K562 (cell line): ENCODE measurements around the gene N4BP2. TPM values are rescaled to one million over a fixed set of nuclear protein-coding genes. Genes with fewer than 3 reads are reported as not detected.
A peak's percentile ranks its signal among the peaks of the same experiment; 100 is the strongest.

Experiments
- ETV6 ChIP-seq, 3 experiments: fragments of 150-350 bp in 1 of 3; sonication (generic) in 1 of 3; formaldehyde crosslinking in 1 of 3; IDR thresholded peaks; 2 replicates each; pipeline versions ENCODE4 v1.6.1 to v1.8.0; 2014 to 2022; ENCODE audit warnings: borderline replicate concordance in 2 of 3, low read depth in 2 of 3, antibody characterized with exemption in 1 of 3, low read length in 1 of 3, mild to moderate bottlenecking in 1 of 3, missing genetic modification reagents in 1 of 3
- NCOA1 ChIP-seq: fragments of 450-650 bp; IDR thresholded peaks from 2 replicates; pipeline ENCODE4 v1.6.1; 2016; ENCODE audit warnings: low read depth
- SMAD3 ChIP-seq: fragments of 450-650 bp; formaldehyde crosslinking; conservative IDR thresholded peaks from 2 replicates; pipeline ENCODE4 v1.4.0; 2020; ENCODE audit warnings: mild to moderate bottlenecking
- SP1 ChIP-seq: sonication (generic); formaldehyde crosslinking; IDR thresholded peaks from 2 replicates; pipeline ENCODE4 v1.8.1; 2022; ENCODE audit warnings: mild to moderate bottlenecking, missing genetic modification reagents
- YY1 ChIP-seq, 3 experiments: IDR thresholded peaks; 2 replicates each; pipeline ENCODE4 v1.6.1; 2011; ENCODE audit warnings: low read length in 2 of 3, mild to moderate bottlenecking in 2 of 3, moderate library complexity in 2 of 3, borderline replicate concordance in 1 of 3, control low read depth in 1 of 3, low read depth in 1 of 3; ENCODE audit not compliant: insufficient read depth in 3 of 3, insufficient replicate concordance in 2 of 3, control insufficient read depth in 1 of 3, insufficient read length in 1 of 3; ENCODE audit errors: extremely low read depth in 1 of 3
- ZNF780A ChIP-seq: fragments of 250-450 bp; sonication (Bioruptor Pico); IDR thresholded peaks from 2 replicates; pipeline ENCODE4 v1.5.0; 2021; ENCODE audit warnings: mild to moderate bottlenecking
- polyA plus RNA-seq, 8 experiments: library from polyadenylated mRNA; depleted of rRNA in 4 of 8; stranded (reverse) in 5 of 8; unstranded in 3 of 8; fragments of >200 nt; fragmentation: Nextera tagmentation in 2 of 8; fragmentation: Illumina TruSeq in 1 of 8; extraction: Ambion mirVana in 2 of 8; extraction: Trizol in 1 of 8; gene quantifications; 2 replicates each; pipeline versions ENCODE4 v1.2.1 to v1.2.3, GENCODE V29; 2011 to 2014; ENCODE audit warnings: inconsistent platforms in 1 of 8, missing spikeins in 1 of 8
- total RNA-seq, 7 experiments: library from RNA; depleted of rRNA in 6 of 7; stranded (reverse); fragments of >200 nt in 6 of 7; fragmentation: Illumina TruSeq in 2 of 7; extraction: Trizol in 2 of 7; gene quantifications; 2 replicates each; pipeline versions ENCODE4 v1.2.1 to v1.2.3, GENCODE V29; 2011 to 2021; ENCODE audit warnings: low replicate concordance in 1 of 7
- TF ChIP-seq, protein P1 (sequence below): fragments of 250-450 bp; sonication (Bioruptor Pico); IDR thresholded peaks from 2 replicates; pipeline ENCODE4 v1.5.0; 2021
- TF ChIP-seq, protein P2 (sequence below), 2 experiments: fragments of 150-350 bp in 1 of 2; IDR thresholded peaks; 2 replicates each; pipeline ENCODE4 v1.6.1; 2012 to 2016; ENCODE audit warnings: low read depth in 2 of 2, low read length in 2 of 2, mild to moderate bottlenecking in 1 of 2, moderate library complexity in 1 of 2
- TF ChIP-seq, protein P3 (sequence below): sonication (generic); formaldehyde crosslinking; IDR thresholded peaks from 2 replicates; pipeline ENCODE4 v1.8.1; 2023; ENCODE audit warnings: mild to moderate bottlenecking, missing genetic modification reagents
- TF ChIP-seq, protein P4 (sequence below): fragments of 150-350 bp; IDR thresholded peaks from 2 replicates; pipeline ENCODE4 v1.6.1; 2014; ENCODE audit warnings: low read depth, mild to moderate bottlenecking, low read length, borderline replicate concordance
- TF ChIP-seq, protein P5 (sequence below): fragments of 250-450 bp; sonication (Bioruptor Pico); IDR thresholded peaks from 2 replicates; pipeline ENCODE4 v1.4.0; 2020; ENCODE audit warnings: mild to moderate bottlenecking

The N4BP2 gene
- total and polyA plus RNA-seq, 9 of the 15 experiments (the other 6 are each of a cell fraction or from before 2014, with no cell fraction given), result 2.7 to 12.6 (median 7.6) TPM

DNA sequence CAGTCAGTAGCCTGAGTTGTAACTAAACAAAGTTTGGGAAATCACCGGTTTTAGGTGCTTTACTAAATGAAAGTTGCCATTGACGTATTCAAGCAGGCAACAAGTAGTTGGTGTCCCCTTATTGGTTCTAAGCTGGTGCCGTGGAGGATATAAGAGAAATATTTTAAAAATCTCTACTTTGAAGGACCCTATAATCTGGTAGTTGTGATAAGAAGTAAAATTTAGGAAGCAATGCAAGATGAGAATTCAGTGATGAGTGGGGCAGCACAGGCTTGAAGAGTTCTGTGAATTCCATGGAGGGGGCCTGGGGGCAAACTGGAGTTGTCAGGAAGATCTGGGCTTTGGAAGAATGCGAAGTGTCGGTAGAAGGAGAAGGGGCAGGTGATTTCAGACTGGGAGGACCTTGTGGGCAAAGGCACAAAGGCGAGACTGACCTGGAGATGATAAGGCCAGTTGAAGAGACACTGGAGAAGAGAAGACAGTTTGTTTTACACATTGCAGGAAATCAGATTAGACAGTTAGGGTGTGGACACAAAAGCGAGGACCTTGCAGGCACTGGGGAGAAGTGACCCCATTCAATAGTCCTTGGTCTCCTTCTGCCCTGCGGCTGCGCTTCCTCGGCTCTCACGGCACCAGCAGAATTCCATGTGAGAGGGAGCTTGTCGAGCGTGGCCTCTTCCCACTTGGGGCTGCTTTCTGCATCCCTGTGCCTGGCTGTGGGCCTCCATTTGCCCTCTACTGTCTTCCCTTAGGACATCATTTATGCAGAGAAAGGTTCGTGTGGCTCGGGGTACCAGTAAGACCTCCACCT, 141.4 kb downstream of the N4BP2 start (continued):
- TF ChIP-seq, protein P1, sequence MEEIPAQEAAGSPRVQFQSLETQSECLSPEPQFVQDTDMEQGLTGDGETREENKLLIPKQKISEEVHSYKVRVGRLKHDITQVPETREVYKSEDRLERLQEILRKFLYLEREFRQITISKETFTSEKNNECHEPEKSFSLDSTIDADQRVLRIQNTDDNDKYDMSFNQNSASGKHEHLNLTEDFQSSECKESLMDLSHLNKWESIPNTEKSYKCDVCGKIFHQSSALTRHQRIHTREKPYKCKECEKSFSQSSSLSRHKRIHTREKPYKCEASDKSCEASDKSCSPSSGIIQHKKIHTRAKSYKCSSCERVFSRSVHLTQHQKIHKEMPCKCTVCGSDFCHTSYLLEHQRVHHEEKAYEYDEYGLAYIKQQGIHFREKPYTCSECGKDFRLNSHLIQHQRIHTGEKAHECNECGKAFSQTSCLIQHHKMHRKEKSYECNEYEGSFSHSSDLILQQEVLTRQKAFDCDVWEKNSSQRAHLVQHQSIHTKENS (CRISPR knock-in tag), result no peak
- TF ChIP-seq, protein P2, sequence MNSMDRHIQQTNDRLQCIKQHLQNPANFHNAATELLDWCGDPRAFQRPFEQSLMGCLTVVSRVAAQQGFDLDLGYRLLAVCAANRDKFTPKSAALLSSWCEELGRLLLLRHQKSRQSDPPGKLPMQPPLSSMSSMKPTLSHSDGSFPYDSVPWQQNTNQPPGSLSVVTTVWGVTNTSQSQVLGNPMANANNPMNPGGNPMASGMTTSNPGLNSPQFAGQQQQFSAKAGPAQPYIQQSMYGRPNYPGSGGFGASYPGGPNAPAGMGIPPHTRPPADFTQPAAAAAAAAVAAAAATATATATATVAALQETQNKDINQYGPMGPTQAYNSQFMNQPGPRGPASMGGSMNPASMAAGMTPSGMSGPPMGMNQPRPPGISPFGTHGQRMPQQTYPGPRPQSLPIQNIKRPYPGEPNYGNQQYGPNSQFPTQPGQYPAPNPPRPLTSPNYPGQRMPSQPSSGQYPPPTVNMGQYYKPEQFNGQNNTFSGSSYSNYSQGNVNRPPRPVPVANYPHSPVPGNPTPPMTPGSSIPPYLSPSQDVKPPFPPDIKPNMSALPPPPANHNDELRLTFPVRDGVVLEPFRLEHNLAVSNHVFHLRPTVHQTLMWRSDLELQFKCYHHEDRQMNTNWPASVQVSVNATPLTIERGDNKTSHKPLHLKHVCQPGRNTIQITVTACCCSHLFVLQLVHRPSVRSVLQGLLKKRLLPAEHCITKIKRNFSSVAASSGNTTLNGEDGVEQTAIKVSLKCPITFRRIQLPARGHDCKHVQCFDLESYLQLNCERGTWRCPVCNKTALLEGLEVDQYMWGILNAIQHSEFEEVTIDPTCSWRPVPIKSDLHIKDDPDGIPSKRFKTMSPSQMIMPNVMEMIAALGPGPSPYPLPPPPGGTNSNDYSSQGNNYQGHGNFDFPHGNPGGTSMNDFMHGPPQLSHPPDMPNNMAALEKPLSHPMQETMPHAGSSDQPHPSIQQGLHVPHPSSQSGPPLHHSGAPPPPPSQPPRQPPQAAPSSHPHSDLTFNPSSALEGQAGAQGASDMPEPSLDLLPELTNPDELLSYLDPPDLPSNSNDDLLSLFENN (IDR thresholded peaks at IDR 0.05; ENCODE audit: low read depth in 2 of 2, low read length in 2 of 2), result 0 out of 4 replicates have a peak, but pooled peaks of 1 of the 2 experiments have one; percentile 15
- TF ChIP-seq ETV6 (IDR thresholded peaks at IDR 0.05; ENCODE audit: borderline replicate concordance in 1 of 2, low read depth in 2 of 2, low read length in 1 of 2) (peak in 1 of 2 experiments; percentile 68; a peak in 1 of 4 replicates), ETV6 (CRISPR knock-in tag; IDR thresholded peaks at IDR 0.05; ENCODE audit: borderline replicate concordance) (no peak), NCOA1 (0 out of 2 replicates have a peak, but pooled peaks have one; percentile 36), SMAD3 (CRISPR knock-in tag) (no peak), ZNF780A (no peak), SP1 (CRISPR knock-in tag) (0 out of 2 replicates have a peak, but pooled peaks have one; percentile 17), YY1 (IDR thresholded peaks at IDR 0.05; ENCODE audit: borderline replicate concordance in 1 of 3, control insufficient read depth in 1 of 3, extremely low read depth in 1 of 3, insufficient read depth in 3 of 3, insufficient read length in 1 of 3, insufficient replicate concordance in 2 of 3, low read depth in 1 of 3, low read length in 2 of 3) (peak in 1 of 3 experiments; percentile 12)
- TF ChIP-seq, protein P3, sequence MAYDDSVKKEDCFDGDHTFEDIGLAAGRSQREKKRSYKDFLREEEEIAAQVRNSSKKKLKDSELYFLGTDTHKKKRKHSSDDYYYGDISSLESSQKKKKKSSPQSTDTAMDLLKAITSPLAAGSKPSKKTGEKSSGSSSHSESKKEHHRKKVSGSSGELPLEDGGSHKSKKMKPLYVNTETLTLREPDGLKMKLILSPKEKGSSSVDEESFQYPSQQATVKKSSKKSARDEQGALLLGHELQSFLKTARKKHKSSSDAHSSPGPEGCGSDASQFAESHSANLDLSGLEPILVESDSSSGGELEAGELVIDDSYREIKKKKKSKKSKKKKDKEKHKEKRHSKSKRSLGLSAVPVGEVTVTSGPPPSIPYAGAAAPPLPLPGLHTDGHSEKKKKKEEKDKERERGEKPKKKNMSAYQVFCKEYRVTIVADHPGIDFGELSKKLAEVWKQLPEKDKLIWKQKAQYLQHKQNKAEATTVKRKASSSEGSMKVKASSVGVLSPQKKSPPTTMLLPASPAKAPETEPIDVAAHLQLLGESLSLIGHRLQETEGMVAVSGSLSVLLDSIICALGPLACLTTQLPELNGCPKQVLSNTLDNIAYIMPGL (CRISPR knock-in tag), result no peak
- TF ChIP-seq, protein P4, sequence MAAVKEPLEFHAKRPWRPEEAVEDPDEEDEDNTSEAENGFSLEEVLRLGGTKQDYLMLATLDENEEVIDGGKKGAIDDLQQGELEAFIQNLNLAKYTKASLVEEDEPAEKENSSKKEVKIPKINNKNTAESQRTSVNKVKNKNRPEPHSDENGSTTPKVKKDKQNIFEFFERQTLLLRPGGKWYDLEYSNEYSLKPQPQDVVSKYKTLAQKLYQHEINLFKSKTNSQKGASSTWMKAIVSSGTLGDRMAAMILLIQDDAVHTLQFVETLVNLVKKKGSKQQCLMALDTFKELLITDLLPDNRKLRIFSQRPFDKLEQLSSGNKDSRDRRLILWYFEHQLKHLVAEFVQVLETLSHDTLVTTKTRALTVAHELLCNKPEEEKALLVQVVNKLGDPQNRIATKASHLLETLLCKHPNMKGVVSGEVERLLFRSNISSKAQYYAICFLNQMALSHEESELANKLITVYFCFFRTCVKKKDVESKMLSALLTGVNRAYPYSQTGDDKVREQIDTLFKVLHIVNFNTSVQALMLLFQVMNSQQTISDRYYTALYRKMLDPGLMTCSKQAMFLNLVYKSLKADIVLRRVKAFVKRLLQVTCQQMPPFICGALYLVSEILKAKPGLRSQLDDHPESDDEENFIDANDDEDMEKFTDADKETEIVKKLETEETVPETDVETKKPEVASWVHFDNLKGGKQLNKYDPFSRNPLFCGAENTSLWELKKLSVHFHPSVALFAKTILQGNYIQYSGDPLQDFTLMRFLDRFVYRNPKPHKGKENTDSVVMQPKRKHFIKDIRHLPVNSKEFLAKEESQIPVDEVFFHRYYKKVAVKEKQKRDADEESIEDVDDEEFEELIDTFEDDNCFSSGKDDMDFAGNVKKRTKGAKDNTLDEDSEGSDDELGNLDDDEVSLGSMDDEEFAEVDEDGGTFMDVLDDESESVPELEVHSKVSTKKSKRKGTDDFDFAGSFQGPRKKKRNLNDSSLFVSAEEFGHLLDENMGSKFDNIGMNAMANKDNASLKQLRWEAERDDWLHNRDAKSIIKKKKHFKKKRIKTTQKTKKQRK, result no peak
- TF ChIP-seq, protein P5, sequence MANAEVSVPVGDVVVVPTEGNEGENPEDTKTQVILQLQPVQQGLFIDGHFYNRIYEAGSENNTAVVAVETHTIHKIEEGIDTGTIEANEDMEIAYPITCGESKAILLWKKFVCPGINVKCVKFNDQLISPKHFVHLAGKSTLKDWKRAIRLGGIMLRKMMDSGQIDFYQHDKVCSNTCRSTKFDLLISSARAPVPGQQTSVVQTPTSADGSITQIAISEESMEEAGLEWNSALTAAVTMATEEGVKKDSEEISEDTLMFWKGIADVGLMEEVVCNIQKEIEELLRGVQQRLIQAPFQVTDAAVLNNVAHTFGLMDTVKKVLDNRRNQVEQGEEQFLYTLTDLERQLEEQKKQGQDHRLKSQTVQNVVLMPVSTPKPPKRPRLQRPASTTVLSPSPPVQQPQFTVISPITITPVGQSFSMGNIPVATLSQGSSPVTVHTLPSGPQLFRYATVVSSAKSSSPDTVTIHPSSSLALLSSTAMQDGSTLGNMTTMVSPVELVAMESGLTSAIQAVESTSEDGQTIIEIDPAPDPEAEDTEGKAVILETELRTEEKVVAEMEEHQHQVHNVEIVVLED, result no peak
